Liver (tissue), 9 donors: ENCODE measurements around the gene ST6GALNAC3. TPM values are rescaled to one million over a fixed set of nuclear protein-coding genes. Genes with fewer than 3 reads are reported as not detected.

Experiments used
- DNase-seq: peaks from one replicate; pipeline ENCODE4 v3.0.0-alpha.2; 2017; ENCODE audit warnings: low spot score
- H3K27ac ChIP-seq, 2 donors: one replicate each; pipeline ENCODE4 v1.7.0; 2013; ENCODE audit warnings: inconsistent platforms in 2 of 2, low read length in 2 of 2, control low read depth in 1 of 2, low read depth in 1 of 2, mild to moderate bottlenecking in 1 of 2
- H3K27me3 ChIP-seq, 4 donors: one replicate each; pipeline versions ENCODE4 v1.6.1 to v1.7.0; 2013; ENCODE audit warnings: low read length in 3 of 4, inconsistent platforms in 1 of 4, mild to moderate bottlenecking in 1 of 4, moderate library complexity in 1 of 4; ENCODE audit not compliant: control insufficient read depth in 4 of 4, insufficient read depth in 4 of 4
- H3K36me3 ChIP-seq, 4 donors: one replicate each; pipeline versions ENCODE4 v1.6.1 to v1.7.0; 2013; ENCODE audit warnings: low read length in 3 of 4, mild to moderate bottlenecking in 3 of 4, low read depth in 1 of 4, moderate library complexity in 1 of 4; ENCODE audit not compliant: control insufficient read depth in 4 of 4, insufficient read depth in 3 of 4
- H3K4me1 ChIP-seq, 4 donors: one replicate each; pipeline versions ENCODE4 v1.6.1 to v1.7.0; 2013; ENCODE audit warnings: low read length in 3 of 4, mild to moderate bottlenecking in 3 of 4, moderate library complexity in 1 of 4; ENCODE audit not compliant: control insufficient read depth in 4 of 4, insufficient read depth in 4 of 4
- H3K4me3 ChIP-seq, 3 donors: one replicate each; pipeline versions ENCODE4 v1.6.1 to v1.7.0; 2013; ENCODE audit warnings: low read length in 3 of 3, control low read depth in 1 of 3, low read depth in 1 of 3, mild to moderate bottlenecking in 1 of 3
- H3K9ac ChIP-seq, 2 donors: one replicate each; pipeline ENCODE4 v1.7.0; 2013; ENCODE audit warnings: low read length in 2 of 2, mild to moderate bottlenecking in 2 of 2, moderate library complexity in 2 of 2, control low read depth in 1 of 2, low read depth in 1 of 2
- H3K9me3 ChIP-seq, 4 donors: one replicate each; pipeline versions ENCODE4 v1.6.1 to v1.7.0; 2013; ENCODE audit warnings: low read length in 3 of 4; ENCODE audit not compliant: control insufficient read depth in 4 of 4
- ATF3 ChIP-seq: IDR thresholded peaks from 2 replicates; pipeline ENCODE4 v1.6.1; 2016; ENCODE audit warnings: antibody characterized with exemption
- CTCF ChIP-seq: fragments of 150-350 bp; IDR thresholded peaks from 2 replicates; pipeline ENCODE4 v1.5.1; 2017; ENCODE audit warnings: improper control_type of control experiment, low read depth, low read length; ENCODE audit not compliant: missing input control
- EGR1 ChIP-seq, 2 donors: IDR thresholded peaks; 2 replicates each; pipeline ENCODE4 v1.6.1; 2016 to 2018; ENCODE audit warnings: antibody characterized with exemption in 2 of 2, low read depth in 2 of 2
- FOXA1 ChIP-seq: IDR thresholded peaks from 2 replicates; pipeline ENCODE4 v1.6.1; 2016; ENCODE audit warnings: antibody characterized with exemption
- FOXA2 ChIP-seq: IDR thresholded peaks from 2 replicates; pipeline ENCODE4 v1.6.1; 2016; ENCODE audit warnings: antibody characterized with exemption
- HNF4A ChIP-seq, 2 donors: conservative IDR thresholded peaks; 2 replicates each; pipeline ENCODE4 v1.6.1; 2016; ENCODE audit warnings: antibody characterized with exemption in 2 of 2, mild to moderate bottlenecking in 2 of 2
- HNF4G ChIP-seq: IDR thresholded peaks from 2 replicates; pipeline ENCODE4 v1.6.1; 2016; ENCODE audit warnings: antibody characterized with exemption
- JUND ChIP-seq, 2 donors: IDR thresholded peaks; 2 replicates each; pipeline ENCODE4 v1.6.1; 2016; ENCODE audit warnings: antibody characterized with exemption in 2 of 2
- MAX ChIP-seq: IDR thresholded peaks from 2 replicates; pipeline ENCODE4 v1.6.1; 2016; ENCODE audit warnings: antibody characterized with exemption
- REST ChIP-seq: IDR thresholded peaks from 2 replicates; pipeline ENCODE4 v1.6.1; 2016; ENCODE audit warnings: antibody characterized with exemption, mild to moderate bottlenecking
- SP1 ChIP-seq: IDR thresholded peaks from 2 replicates; pipeline ENCODE4 v1.6.1; 2018; ENCODE audit warnings: antibody characterized with exemption, mild to moderate bottlenecking
- ZBTB33 ChIP-seq: IDR thresholded peaks from 2 replicates; pipeline ENCODE4 v1.6.1; 2016; ENCODE audit warnings: antibody characterized with exemption
- WGBS: extraction: QIAGEN DNeasy Blood & Tissue Kit; methylation state at CpG from one replicate; pipeline ENCODE4 v1.1.7; 2013; 5-methylcytosine and 5-hydroxymethylcytosine counted together
- polyA plus RNA-seq, 2 donors: library from polyadenylated mRNA; stranded (reverse) in 1 of 2; unstranded in 1 of 2; fragments of 200-250 nt in 1 of 2; fragments of >200 nt in 1 of 2; fragmentation: Nextera tagmentation in 1 of 2; extraction: Ambion mirVana in 1 of 2; gene quantifications; one replicate each; pipeline versions ENCODE4 v1.2.1 to v1.2.3, GENCODE V29; 2013 to 2015
- total RNA-seq, 2 donors: library from RNA; depleted of rRNA; stranded (reverse); fragments of >200 nt; gene quantifications; one replicate each; pipeline ENCODE4 v1.2.3, GENCODE V29; 2014
- donor health status: healthy.
- donor health status: healthy.
- donor health status: healthy.
- donor health status: healthy.
- donor health status: healthy.

Gene ST6GALNAC3
- total and polyA plus RNA-seq, 4 donors = 1.2 to 5.0 (median 3.2) TPM

GRCh38 chr1:76105372-76105771 is 30.8 kb downstream of the ST6GALNAC3 start:
- TF ChIP-seq FOXA1 (no peak), JUND (IDR thresholded peaks at IDR 0.05) (no peak), CTCF (no peak), HNF4A (conservative IDR thresholded peaks at IDR 0.05) (no peak), MAX (no peak), ZBTB33 (no peak)
- H3K27me3 ChIP-seq = no peaks in the 10 kb centered on the region
- DNase-seq = no peak
- no peak overlapping the region for H3K9ac ChIP-seq
- H3K4me3 ChIP-seq = no peak overlapping the region
- 50% methylated on average over 2 of the region's 2 CpGs for WGBS
- H3K4me1 ChIP-seq = no peaks in the 10 kb centered on the region
- no peaks in the 10 kb centered on the region for H3K36me3 ChIP-seq
- no peaks in the 10 kb centered on the region for H3K9me3 ChIP-seq
- no peak overlapping the region for H3K27ac ChIP-seq

- Histone ChIP-seq H3K9ac (no peak overlapping the region), H3K9me3 (no peaks in the 10 kb centered on the region), H3K27me3 (no peaks in the 10 kb centered on the region), H3K36me3 (no peaks in the 10 kb centered on the region), H3K4me3 (no peak overlapping the region), H3K27ac (no peak overlapping the region), H3K4me1 (no peaks in the 10 kb centered on the region)
- DNase-seq = no peak
- 67% methylated on average over 1 of the region's 1 CpG for WGBS
- no peak for TF ChIP-seq EGR1 (IDR thresholded peaks at IDR 0.05; ENCODE audit: low read depth in 2 of 2)
- no peak for TF ChIP-seq FOXA2
- TF ChIP-seq ATF3 = no peak
Observed at GRCh38 chr1:76106251-76106650, 31.7 kb downstream of the ST6GALNAC3 start.

GRCh38 chr1:76106719-76107235 is 32.2 kb downstream of the ST6GALNAC3 start:
- DNase-seq = no peak
- Histone ChIP-seq H3K27ac (no peak overlapping the region), H3K27me3 (no peaks in the 10 kb centered on the region), H3K9me3 (no peaks in the 10 kb centered on the region), H3K4me1 (no peaks in the 10 kb centered on the region), H3K9ac (no peak overlapping the region), H3K4me3 (no peak overlapping the region), H3K36me3 (no peaks in the 10 kb centered on the region)
- TF ChIP-seq HNF4A (conservative IDR thresholded peaks at IDR 0.05) (no peak), FOXA1 (no peak), EGR1 (IDR thresholded peaks at IDR 0.05; ENCODE audit: low read depth in 2 of 2) (no peak), HNF4G (no peak), ATF3 (no peak), CTCF (no peak), MAX (no peak), REST (no peak), SP1 (no peak)
- WGBS = 70% methylated on average over 1 of the region's 1 CpG
